HEK293 (cell line): Measurements from ENCODE around the gene PTPRN.

Experiments used
- CTCF ChIA-PET: fragments of 350-600 bp; formaldehyde crosslinking; extraction: SDS; loops from one replicate; lab custom pipeline; 2021; ENCODE audit warnings: antibody characterized with exemption; lab: Yijun Ruan, JAX
- POLR2A ChIA-PET: fragments of 300-600 bp; formaldehyde crosslinking; extraction: SDS; loops from one replicate; lab custom pipeline; 2020; ENCODE audit warnings: antibody characterized with exemption, inconsistent platforms; lab: Yijun Ruan, JAX
- H3K27ac ChIP-seq: fragments of 200-500 bp; sonication (Bioruptor generic); 2 replicates; pipeline ENCODE4 v1.5.1; 2014; ENCODE audit warnings: low read depth, low read length, control low read depth, inconsistent platforms; ENCODE audit errors: extremely low read depth
- H3K36me3 ChIP-seq, 2 experiments: fragments of 200-500 bp in 1 of 2; sonication (Bioruptor generic) in 1 of 2; 1 replicate in 1 of 2; 2 replicates in 1 of 2; pipeline ENCODE4 v1.5.1; 2014 to 2017; ENCODE audit warnings: inconsistent platforms in 2 of 2, low read length in 2 of 2; ENCODE audit not compliant: control insufficient read depth in 2 of 2, insufficient read depth in 1 of 2
- H3K4me1 ChIP-seq: fragments of 200-500 bp; sonication (Bioruptor generic); 2 replicates; pipeline ENCODE4 v1.5.1; 2014; ENCODE audit warnings: mild to moderate bottlenecking, low read length, inconsistent platforms; ENCODE audit not compliant: control insufficient read depth, insufficient read depth
- H3K4me3 ChIP-seq: 2 replicates; pipeline ENCODE4 v1.5.1; 2011; ENCODE audit warnings: low read depth, mild to moderate bottlenecking, control low read depth, low read length, moderate library complexity
- H3K9me3 ChIP-seq: fragments of 200-500 bp; sonication (Bioruptor generic); 2 replicates; pipeline ENCODE4 v1.5.1; 2014; ENCODE audit warnings: low read depth, low read length, inconsistent platforms; ENCODE audit not compliant: control insufficient read depth, insufficient read depth
- GFI1B ChIP-seq: fragments of 450-650 bp; formaldehyde crosslinking; IDR thresholded peaks from 2 replicates; pipeline ENCODE4 v1.5.1; 2016; ENCODE audit warnings: missing biosample characterization, missing genetic modification characterization
- HOXA7 ChIP-seq: sonication (generic); formaldehyde crosslinking; IDR thresholded peaks from 2 replicates; pipeline ENCODE4 v1.8.1; 2022; ENCODE audit warnings: missing genetic modification reagents, borderline replicate concordance
- HOXC10 ChIP-seq: sonication (generic); formaldehyde crosslinking; IDR thresholded peaks from 2 replicates; pipeline ENCODE4 v1.8.1; 2023; ENCODE audit warnings: mild to moderate bottlenecking, missing genetic modification reagents
- IKZF3 ChIP-seq: fragments of 450-650 bp; IDR thresholded peaks from 2 replicates; pipeline ENCODE4 v1.5.0; 2018; ENCODE audit warnings: missing biosample characterization, mild to moderate bottlenecking, missing genetic modification characterization, moderate library complexity
- KLF16 ChIP-seq: fragments of 450-650 bp; formaldehyde crosslinking; IDR thresholded peaks from 2 replicates; pipeline ENCODE4 v1.5.1; 2017; ENCODE audit warnings: missing biosample characterization, missing genetic modification characterization
- ZFP37 ChIP-seq: fragments of 450-650 bp; formaldehyde crosslinking; IDR thresholded peaks from 2 replicates; pipeline ENCODE4 v1.5.1; 2016; ENCODE audit warnings: missing biosample characterization, missing genetic modification characterization
- ZNF132 ChIP-seq: fragments of 450-650 bp; formaldehyde crosslinking; IDR thresholded peaks from 2 replicates; pipeline ENCODE4 v1.5.1; 2017; ENCODE audit warnings: missing biosample characterization, missing genetic modification characterization, borderline replicate concordance
- ZNF138 ChIP-seq: fragments of 450-650 bp; formaldehyde crosslinking; IDR thresholded peaks from 2 replicates; pipeline ENCODE4 v1.5.1; 2016; ENCODE audit warnings: missing biosample characterization, missing genetic modification characterization, borderline replicate concordance
- ZNF214 ChIP-seq: fragments of 450-650 bp; formaldehyde crosslinking; IDR thresholded peaks from 2 replicates; pipeline ENCODE4 v1.5.1; 2017; ENCODE audit warnings: missing biosample characterization, mild to moderate bottlenecking, missing genetic modification characterization, borderline replicate concordance
- ZNF248 ChIP-seq: fragments of 450-650 bp; formaldehyde crosslinking; IDR thresholded peaks from 2 replicates; pipeline ENCODE4 v1.5.1; 2017; ENCODE audit warnings: missing biosample characterization, missing genetic modification characterization
- ZNF521 ChIP-seq: fragments of 450-650 bp; formaldehyde crosslinking; IDR thresholded peaks from 2 replicates; pipeline ENCODE4 v1.5.1; 2017; ENCODE audit warnings: missing biosample characterization, mild to moderate bottlenecking, missing genetic modification characterization
- ZNF558 ChIP-seq: fragments of 450-650 bp; formaldehyde crosslinking; IDR thresholded peaks from 2 replicates; pipeline ENCODE4 v1.5.1; 2016; ENCODE audit warnings: missing biosample characterization, missing genetic modification characterization
- ZNF621 ChIP-seq: fragments of 450-650 bp; formaldehyde crosslinking; IDR thresholded peaks from 2 replicates; pipeline ENCODE4 v1.5.1; 2017; ENCODE audit warnings: missing biosample characterization, missing genetic modification characterization
- ZNF664 ChIP-seq: fragments of 450-650 bp; formaldehyde crosslinking; IDR thresholded peaks from 2 replicates; pipeline ENCODE4 v1.5.1; 2016; ENCODE audit warnings: missing biosample characterization, missing genetic modification characterization
- ZNF792 ChIP-seq: fragments of 450-650 bp; formaldehyde crosslinking; IDR thresholded peaks from 2 replicates; pipeline ENCODE4 v1.5.1; 2016; ENCODE audit warnings: missing biosample characterization, missing genetic modification characterization
- TF ChIP-seq, protein P1 (sequence below): fragments of 450-650 bp; formaldehyde crosslinking; conservative IDR thresholded peaks from 2 replicates; pipeline ENCODE4 v1.5.1; 2016; ENCODE audit warnings: low read depth, missing biosample characterization, missing genetic modification characterization
- TF ChIP-seq, protein P2 (sequence below): fragments of 450-650 bp; formaldehyde crosslinking; IDR thresholded peaks from 2 replicates; pipeline ENCODE4 v1.5.1; 2016; ENCODE audit warnings: missing biosample characterization, missing genetic modification characterization
- TF ChIP-seq, protein P3 (sequence below): fragments of 450-650 bp; formaldehyde crosslinking; IDR thresholded peaks from 2 replicates; pipeline ENCODE4; 2016; ENCODE audit warnings: missing biosample characterization, missing genetic modification characterization
- TF ChIP-seq, protein P4 (sequence below): fragments of 450-650 bp; formaldehyde crosslinking; IDR thresholded peaks from 2 replicates; pipeline ENCODE4 v1.5.1; 2016; ENCODE audit warnings: missing biosample characterization, missing genetic modification characterization

The PTPRN gene

DNA sequence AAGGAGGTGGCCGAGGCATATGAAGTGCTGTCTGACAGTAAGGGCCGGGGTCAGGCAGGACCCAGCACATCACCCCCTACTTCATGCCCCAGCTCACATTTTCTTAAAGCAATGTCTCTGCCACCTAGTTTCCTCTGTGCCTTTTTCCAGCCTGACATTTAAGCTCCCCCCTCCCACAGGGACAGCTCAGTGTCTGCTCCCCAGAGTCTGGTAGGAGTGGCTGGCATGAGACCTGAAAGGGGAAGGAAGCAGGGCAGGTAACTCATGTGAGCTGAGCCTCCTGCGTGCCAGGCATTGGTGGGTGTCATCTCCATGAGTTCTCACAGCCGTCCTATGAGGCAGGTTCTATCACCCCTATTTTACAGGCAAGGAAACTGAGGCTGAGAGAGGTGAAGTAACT is 28.6 kb downstream of the PTPRN start:
- Histone ChIP-seq H3K4me3 (no peak overlapping the region), H3K4me1 (peaks cover 6% of the 10 kb centered on the region), H3K9me3 (no peaks in the 10 kb centered on the region), H3K27ac (no peak overlapping the region), H3K36me3 (peaks cover 0 to 54% of the 10 kb centered on the region in 2 experiments; a peak in 1 of 3 replicates)
- ChIA-PET POLR2A (interaction anchor here (1.3 kb wide), 1 partner anchor 14 kb away, joined by 4 read pairs; no protein-coding TSS in a partner anchor), CTCF (interaction anchor here (0.6 to 15.0 kb wide), 4 partner anchors 16 to 110 kb away, joined by 4 to 297 read pairs (median 5); no protein-coding TSS in a partner anchor)
- no peak for TF ChIP-seq ZNF621 (tag by site-specific recombination)
- TF ChIP-seq IKZF3 = no peak
- TF ChIP-seq, protein P1, sequence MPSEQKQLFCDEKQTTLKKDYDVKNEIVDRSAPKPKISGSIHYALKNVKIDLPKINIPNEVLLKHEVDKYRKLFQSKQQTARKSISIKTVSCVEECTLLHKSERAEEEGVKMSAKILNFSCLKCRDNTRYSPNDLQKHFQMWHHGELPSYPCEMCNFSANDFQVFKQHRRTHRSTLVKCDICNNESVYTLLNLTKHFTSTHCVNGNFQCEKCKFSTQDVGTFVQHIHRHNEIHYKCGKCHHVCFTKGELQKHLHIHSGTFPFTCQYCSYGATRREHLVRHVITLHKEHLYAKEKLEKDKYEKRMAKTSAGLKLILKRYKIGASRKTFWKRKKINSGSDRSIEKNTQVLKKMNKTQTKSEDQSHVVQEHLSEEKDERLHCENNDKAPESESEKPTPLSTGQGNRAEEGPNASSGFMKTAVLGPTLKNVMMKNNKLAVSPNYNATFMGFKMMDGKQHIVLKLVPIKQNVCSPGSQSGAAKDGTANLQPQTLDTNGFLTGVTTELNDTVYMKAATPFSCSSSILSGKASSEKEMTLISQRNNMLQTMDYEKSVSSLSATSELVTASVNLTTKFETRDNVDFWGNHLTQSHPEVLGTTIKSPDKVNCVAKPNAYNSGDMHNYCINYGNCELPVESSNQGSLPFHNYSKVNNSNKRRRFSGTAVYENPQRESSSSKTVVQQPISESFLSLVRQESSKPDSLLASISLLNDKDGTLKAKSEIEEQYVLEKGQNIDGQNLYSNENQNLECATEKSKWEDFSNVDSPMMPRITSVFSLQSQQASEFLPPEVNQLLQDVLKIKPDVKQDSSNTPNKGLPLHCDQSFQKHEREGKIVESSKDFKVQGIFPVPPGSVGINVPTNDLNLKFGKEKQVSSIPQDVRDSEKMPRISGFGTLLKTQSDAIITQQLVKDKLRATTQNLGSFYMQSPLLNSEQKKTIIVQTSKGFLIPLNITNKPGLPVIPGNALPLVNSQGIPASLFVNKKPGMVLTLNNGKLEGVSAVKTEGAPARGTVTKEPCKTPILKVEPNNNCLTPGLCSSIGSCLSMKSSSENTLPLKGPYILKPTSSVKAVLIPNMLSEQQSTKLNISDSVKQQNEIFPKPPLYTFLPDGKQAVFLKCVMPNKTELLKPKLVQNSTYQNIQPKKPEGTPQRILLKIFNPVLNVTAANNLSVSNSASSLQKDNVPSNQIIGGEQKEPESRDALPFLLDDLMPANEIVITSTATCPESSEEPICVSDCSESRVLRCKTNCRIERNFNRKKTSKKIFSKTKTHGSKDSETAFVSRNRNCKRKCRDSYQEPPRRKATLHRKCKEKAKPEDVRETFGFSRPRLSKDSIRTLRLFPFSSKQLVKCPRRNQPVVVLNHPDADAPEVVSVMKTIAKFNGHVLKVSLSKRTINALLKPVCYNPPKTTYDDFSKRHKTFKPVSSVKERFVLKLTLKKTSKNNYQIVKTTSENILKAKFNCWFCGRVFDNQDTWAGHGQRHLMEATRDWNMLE (tag by site-specific recombination) = no peak
- no peak for TF ChIP-seq ZNF138 (tag by site-specific recombination)
- TF ChIP-seq ZNF521 (tag by site-specific recombination) = no peak
- TF ChIP-seq ZNF664 (tag by site-specific recombination) = no peak
- TF ChIP-seq ZFP37 (tag by site-specific recombination) = no peak
- TF ChIP-seq, protein P2, sequence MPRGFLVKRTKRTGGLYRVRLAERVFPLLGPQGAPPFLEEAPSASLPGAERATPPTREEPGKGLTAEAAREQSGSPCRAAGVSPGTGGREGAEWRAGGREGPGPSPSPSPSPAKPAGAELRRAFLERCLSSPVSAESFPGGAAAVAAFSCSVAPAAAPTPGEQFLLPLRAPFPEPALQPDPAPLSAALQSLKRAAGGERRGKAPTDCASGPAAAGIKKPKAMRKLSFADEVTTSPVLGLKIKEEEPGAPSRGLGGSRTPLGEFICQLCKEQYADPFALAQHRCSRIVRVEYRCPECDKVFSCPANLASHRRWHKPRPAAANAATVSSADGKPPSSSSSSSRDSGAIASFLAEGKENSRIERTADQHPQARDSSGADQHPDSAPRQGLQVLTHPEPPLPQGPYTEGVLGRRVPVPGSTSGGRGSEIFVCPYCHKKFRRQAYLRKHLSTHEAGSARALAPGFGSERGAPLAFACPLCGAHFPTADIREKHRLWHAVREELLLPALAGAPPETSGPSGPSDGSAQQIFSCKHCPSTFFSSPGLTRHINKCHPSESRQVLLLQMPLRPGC = no peak
- TF ChIP-seq HOXA7 (CRISPR knock-in tag) = no peak
- TF ChIP-seq, protein P3, sequence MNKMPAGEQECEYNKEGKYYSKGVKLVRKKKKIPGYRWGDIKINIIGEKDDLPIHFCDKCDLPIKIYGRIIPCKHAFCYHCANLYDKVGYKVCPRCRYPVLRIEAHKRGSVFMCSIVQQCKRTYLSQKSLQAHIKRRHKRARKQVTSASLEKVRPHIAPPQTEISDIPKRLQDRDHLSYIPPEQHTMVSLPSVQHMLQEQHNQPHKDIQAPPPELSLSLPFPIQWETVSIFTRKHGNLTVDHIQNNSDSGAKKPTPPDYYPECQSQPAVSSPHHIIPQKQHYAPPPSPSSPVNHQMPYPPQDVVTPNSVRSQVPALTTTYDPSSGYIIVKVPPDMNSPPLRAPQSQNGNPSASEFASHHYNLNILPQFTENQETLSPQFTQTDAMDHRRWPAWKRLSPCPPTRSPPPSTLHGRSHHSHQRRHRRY (tag by site-specific recombination) = no peak
- no peak for TF ChIP-seq ZNF214 (tag by site-specific recombination)
- no peak for TF ChIP-seq ZNF132 (tag by site-specific recombination)
- no peak for TF ChIP-seq GFI1B (tag by site-specific recombination)
- no peak for TF ChIP-seq ZNF248 (tag by site-specific recombination)
- TF ChIP-seq HOXC10 (CRISPR knock-in tag) = no peak
- TF ChIP-seq ZNF792 (tag by site-specific recombination) = no peak
- TF ChIP-seq, protein P4, sequence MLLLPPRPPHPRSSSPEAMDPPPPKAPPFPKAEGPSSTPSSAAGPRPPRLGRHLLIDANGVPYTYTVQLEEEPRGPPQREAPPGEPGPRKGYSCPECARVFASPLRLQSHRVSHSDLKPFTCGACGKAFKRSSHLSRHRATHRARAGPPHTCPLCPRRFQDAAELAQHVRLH = no peak
- TF ChIP-seq ZNF558 (tag by site-specific recombination) = no peak
- TF ChIP-seq KLF16 (tag by site-specific recombination) = no peak
